Esophagus squamous epithelium (tissue), 5 donors: ENCODE results near the gene THRA. TPM values are rescaled to one million over a fixed set of nuclear protein-coding genes. Genes with fewer than 3 reads are reported as not detected.

Experiments used
- DNase-seq: peaks from one replicate; lab custom pipeline; 2025; lab: John Stamatoyannopoulos, UW
- H3K27ac ChIP-seq, 4 donors: fragments of 200-600 bp; sonication (generic); one replicate each; pipeline ENCODE4 v1.5.1; 2016 to 2019; ENCODE audit warnings: mild to moderate bottlenecking in 1 of 4
- H3K27me3 ChIP-seq, 4 donors: fragments of 200-600 bp; sonication (generic); 1 replicate in 3 of 4; 2 replicates in 1 of 4; pipeline versions ENCODE4 v1.5.1 to v1.6.0; 2017 to 2021; ENCODE audit warnings: antibody characterized with exemption in 1 of 4
- H3K36me3 ChIP-seq, 3 donors: fragments of 200-600 bp; sonication (generic); one replicate each; pipeline ENCODE4 v1.5.1; 2016 to 2019
- H3K4me1 ChIP-seq, 3 donors: fragments of 200-600 bp; sonication (generic); one replicate each; pipeline ENCODE4 v1.5.1; 2017 to 2019
- H3K4me3 ChIP-seq, 4 donors: fragments of 200-600 bp; sonication (generic); 1 replicate in 3 of 4; 2 replicates in 1 of 4; pipeline ENCODE4 v1.5.1; 2016 to 2019; ENCODE audit warnings: mild to moderate bottlenecking in 2 of 4, moderate library complexity in 1 of 4
- H3K9me3 ChIP-seq, 3 donors: fragments of 200-600 bp; sonication (generic); one replicate each; pipeline ENCODE4 v1.5.1; 2016 to 2019
- POLR2A ChIP-seq, 4 donors: fragments of 450-650 bp; IDR thresholded peaks; one replicate each; pipeline ENCODE4 v1.6.1; 2017; ENCODE audit warnings: antibody characterized with exemption in 4 of 4, mild to moderate bottlenecking in 4 of 4, moderate library complexity in 3 of 4
- WGBS, 2 donors: methylation state at CpG; one replicate each; pipeline ENCODE4 v1.1.5; 2018; 5-methylcytosine and 5-hydroxymethylcytosine counted together
- intact Hi-C: fragments of 100-400 bp; cut with DNase I; formaldehyde crosslinking; loops from one replicate; pipeline ENCODE4 v1.15.0; 2022
- total RNA-seq, 4 donors: library from RNA; depleted of rRNA; stranded (reverse); fragments of >200 nt; gene quantifications; one replicate each; pipeline ENCODE4 v1.1.0, GENCODE V29; 2016
- TF ChIP-seq, protein P1 (sequence below), 6 experiments: fragments of 450-650 bp in 4 of 6; fragments of 200-600 bp in 2 of 6; sonication (generic) in 2 of 6; IDR thresholded peaks; one replicate each; pipeline ENCODE4 v1.5.1; 2016 to 2019; ENCODE audit warnings: antibody characterized with exemption in 6 of 6, mild to moderate bottlenecking in 4 of 6, moderate library complexity in 4 of 6
- donor health status: DM: yes; HTN: yes; CAD: no.

THRA gene
- total RNA-seq, 4 donors from 2014 or later = 4.2 to 27.1 (median 13.4) TPM

DNA sequence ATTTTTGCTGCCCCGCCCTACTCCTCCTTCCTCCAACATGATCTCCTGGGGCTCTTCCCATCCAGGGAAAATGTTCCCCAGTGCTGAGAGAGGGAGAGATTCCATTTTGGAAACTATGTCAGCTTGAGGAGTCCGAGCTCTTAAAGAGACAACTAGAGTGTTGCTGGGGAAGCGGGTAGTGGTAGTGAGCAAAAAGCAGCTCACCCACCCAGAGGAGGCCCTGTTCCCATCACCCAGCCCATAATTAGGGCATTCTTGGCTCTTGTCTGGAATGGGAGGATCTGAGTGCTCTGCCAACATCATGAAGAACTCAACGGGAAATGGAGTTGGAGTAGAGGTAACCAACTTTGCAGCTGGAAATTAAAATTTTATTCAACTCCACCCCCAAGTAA lies 49.9 kb downstream of the THRA start:
- TF ChIP-seq POLR2A (IDR thresholded peaks at IDR 0.05) = no peak
- TF ChIP-seq, protein P1, sequence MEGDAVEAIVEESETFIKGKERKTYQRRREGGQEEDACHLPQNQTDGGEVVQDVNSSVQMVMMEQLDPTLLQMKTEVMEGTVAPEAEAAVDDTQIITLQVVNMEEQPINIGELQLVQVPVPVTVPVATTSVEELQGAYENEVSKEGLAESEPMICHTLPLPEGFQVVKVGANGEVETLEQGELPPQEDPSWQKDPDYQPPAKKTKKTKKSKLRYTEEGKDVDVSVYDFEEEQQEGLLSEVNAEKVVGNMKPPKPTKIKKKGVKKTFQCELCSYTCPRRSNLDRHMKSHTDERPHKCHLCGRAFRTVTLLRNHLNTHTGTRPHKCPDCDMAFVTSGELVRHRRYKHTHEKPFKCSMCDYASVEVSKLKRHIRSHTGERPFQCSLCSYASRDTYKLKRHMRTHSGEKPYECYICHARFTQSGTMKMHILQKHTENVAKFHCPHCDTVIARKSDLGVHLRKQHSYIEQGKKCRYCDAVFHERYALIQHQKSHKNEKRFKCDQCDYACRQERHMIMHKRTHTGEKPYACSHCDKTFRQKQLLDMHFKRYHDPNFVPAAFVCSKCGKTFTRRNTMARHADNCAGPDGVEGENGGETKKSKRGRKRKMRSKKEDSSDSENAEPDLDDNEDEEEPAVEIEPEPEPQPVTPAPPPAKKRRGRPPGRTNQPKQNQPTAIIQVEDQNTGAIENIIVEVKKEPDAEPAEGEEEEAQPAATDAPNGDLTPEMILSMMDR (IDR thresholded peaks at IDR 0.05) = no peak
- DNase-seq = no peak
- Histone ChIP-seq H3K4me1 (peaks cover 49 to 74% (median 63%) of the 10 kb centered on the region in 3 donors), H3K27ac (peak overlapping the region; percentile 86 to 100 (median 96)), H3K9me3 (no peaks in the 10 kb centered on the region), H3K36me3 (no peaks in the 10 kb centered on the region), H3K4me3 (peak overlapping the region in 2 of 4 donors; percentile 48 to 67), H3K27me3 (no peaks in the 10 kb centered on the region)
- WGBS, 2 donors = 24 to 25% methylated on average over 2 of the region's 4 CpGs
- intact Hi-C loops = loop anchor here (5.0 to 10.0 kb wide), 2 partner anchors 48 to 55 kb away; partner anchors contain the start of gene THRA

DNA sequence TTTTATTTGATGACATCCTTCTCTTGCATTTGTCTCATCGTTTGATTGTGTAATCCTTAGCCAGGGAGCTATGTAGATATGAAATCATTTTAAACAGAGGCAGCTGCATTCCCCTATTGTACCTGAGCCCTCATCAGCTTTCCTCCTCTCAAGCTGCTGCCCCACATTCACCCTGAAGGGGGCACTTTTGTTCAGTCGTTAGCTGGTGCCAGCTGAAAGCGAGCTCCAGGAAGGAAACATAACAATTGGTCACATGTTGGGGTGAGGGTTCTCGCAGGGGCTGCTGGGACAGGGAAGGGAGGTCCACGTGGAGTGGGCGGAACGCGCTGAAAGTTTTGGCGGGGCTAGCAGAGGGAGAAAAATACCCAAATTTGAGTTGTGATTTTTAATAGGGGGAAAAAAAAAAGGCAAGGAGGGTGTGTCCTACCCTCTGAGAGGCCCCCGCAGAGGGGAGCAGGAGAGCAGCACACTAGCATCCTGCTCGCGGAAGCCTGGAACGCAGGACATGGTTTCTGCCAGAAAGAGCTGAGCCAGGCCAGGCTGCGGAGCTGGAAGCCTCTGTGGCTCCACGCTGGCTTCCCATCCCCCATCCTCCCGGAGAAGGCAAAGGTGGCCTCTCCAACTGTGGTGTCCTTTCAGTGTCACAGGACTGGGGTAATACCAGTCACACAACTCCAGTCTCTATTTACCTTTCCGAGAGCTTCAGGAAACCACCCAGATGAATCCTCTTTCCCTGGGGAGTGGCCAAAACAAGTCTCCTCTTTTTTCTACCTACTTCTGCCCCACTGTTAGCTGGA lies 50.5 kb downstream of the THRA start:
- 0 to 3% methylated on average over 15 to 17 of the region's 17 CpGs for WGBS, 2 donors
- Histone ChIP-seq H3K9me3 (no peaks in the 10 kb centered on the region), H3K27ac (peak overlapping the region; percentile 86 to 100 (median 96)), H3K4me3 (peak overlapping the region; percentile 28 to 67 (median 48)), H3K4me1 (peaks cover 45 to 68% (median 58%) of the 10 kb centered on the region in 3 donors), H3K27me3 (no peaks in the 10 kb centered on the region), H3K36me3 (no peaks in the 10 kb centered on the region)
- peak in 1 of 4 donors; percentile 20 for TF ChIP-seq POLR2A (IDR thresholded peaks at IDR 0.05)
- TF ChIP-seq, protein P1 (IDR thresholded peaks at IDR 0.05) = peak; percentile 74 to 98 (median 96)
- peak; percentile 77 for DNase-seq
- intact Hi-C loops = loop anchor here (5.0 to 10.0 kb wide), 2 partner anchors 49 to 54 kb away; partner anchors contain the start of gene THRA

DNA sequence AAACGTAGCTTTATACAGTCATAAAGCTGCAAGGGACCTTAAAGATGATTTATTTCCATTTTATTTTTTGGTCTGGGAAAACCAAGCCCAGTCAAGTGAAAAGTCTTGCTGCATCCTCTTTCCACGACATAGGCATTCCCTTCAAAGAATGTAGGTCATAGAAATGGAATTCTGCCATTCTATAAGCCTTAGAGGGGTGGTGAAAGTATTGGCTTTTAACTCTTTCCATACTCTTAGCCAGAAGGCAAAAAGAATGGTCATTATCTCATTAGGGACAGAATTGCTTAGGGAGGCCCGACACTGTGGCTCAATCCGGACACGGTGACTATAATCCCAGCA lies 51.1 kb downstream of the THRA start:
- no peak for DNase-seq
- H3K4me1 ChIP-seq = peaks cover 39 to 62% (median 53%) of the 10 kb centered on the region in 3 donors

DNA sequence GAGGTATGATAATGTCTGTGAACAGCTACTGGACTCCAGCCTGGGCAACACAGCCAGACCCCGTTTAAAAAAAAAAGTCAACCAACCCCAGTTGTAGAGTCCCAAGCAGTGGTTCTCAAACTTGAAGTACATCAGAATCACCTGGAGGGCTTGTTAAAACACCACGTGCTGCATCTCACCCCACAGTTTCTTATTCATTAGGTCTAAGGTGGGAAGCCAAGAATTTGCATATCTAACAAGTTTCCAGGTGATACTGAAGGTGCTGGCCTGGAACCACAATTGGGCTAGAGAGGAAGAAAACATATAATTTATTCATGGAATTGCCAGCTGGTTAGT lies 52.3 kb downstream of the THRA start:
- peaks cover 39 to 57% (median 41%) of the 10 kb centered on the region in 3 donors for H3K4me1 ChIP-seq
- no peaks in the 10 kb centered on the region for H3K36me3 ChIP-seq
- WGBS, 2 donors = 47 to 83% methylated on average over 2 of the region's 2 CpGs
- H3K27ac ChIP-seq = peak overlapping the region in 1 of 4 donors; percentile 99
- no peaks in the 10 kb centered on the region for H3K9me3 ChIP-seq
- TF ChIP-seq, protein P1 (IDR thresholded peaks at IDR 0.05) = no peak
- TF ChIP-seq POLR2A (IDR thresholded peaks at IDR 0.05) = no peak
- H3K4me3 ChIP-seq = no peak overlapping the region
- intact Hi-C loops = loop anchor here (10.0 kb wide), 1 partner anchor 50 kb away; the partner anchor contains the start of gene THRA
- no peak for DNase-seq
- H3K27me3 ChIP-seq = no peaks in the 10 kb centered on the region

More for the DNA sequence above, 51.1 kb downstream of the THRA start:
- WGBS, 2 donors = 0 to 52% methylated on average over 2 to 5 of the region's 5 CpGs
- Histone ChIP-seq H3K36me3 (no peaks in the 10 kb centered on the region), H3K9me3 (no peaks in the 10 kb centered on the region), H3K27me3 (no peaks in the 10 kb centered on the region), H3K27ac (peak overlapping the region; percentile 86 to 100 (median 96)), H3K4me3 (peak overlapping the region in 3 of 4 donors; percentile 48 to 67 (median 48))
- TF ChIP-seq, protein P1 (IDR thresholded peaks at IDR 0.05) = no peak
- TF ChIP-seq POLR2A (IDR thresholded peaks at IDR 0.05) = no peak
- intact Hi-C loops = loop anchor here (5.0 to 10.0 kb wide), 2 partner anchors 49 to 53 kb away; partner anchors contain the start of gene THRA
